ENCODE measurements around the gene FAM229A.
A peak's percentile ranks its signal among the peaks of the same experiment; 100 is the strongest.

FAM229A gene

GRCh38 chr1:32392325-32392724, 30.0 kb upstream of the FAM229A start:
- Mint-ChIP-seq H3K36me3 (ENCODE audit: low read depth) (peaks cover 9% of the 10 kb centered on the region), H3K9me3 (no peaks in the 10 kb centered on the region), H3K4me3 (peak overlapping the region; percentile 41), H3K27me3 (ENCODE audit: low read depth) (peaks cover 3% of the 10 kb centered on the region), H3K4me1 (ENCODE audit: low read depth) (peaks cover 23% of the 10 kb centered on the region), H3K27ac (peak overlapping the region; percentile 47)

GRCh38 chr1:32390904-32391870, 28.9 kb upstream of the FAM229A start:
- Mint-ChIP-seq H3K4me1 (ENCODE audit: low read depth) (peaks cover 27% of the 10 kb centered on the region), H3K27me3 (ENCODE audit: low read depth) (no peaks in the 10 kb centered on the region), H3K36me3 (ENCODE audit: low read depth) (peaks cover 11% of the 10 kb centered on the region), H3K9me3 (no peaks in the 10 kb centered on the region), H3K4me3 (no peak overlapping the region), H3K27ac (no peak overlapping the region)

GRCh38 chr1:32388641-32389040, 26.4 kb upstream of the FAM229A start:
- Mint-ChIP-seq H3K4me1 (ENCODE audit: low read depth) (peaks cover 16% of the 10 kb centered on the region), H3K9me3 (no peaks in the 10 kb centered on the region), H3K27me3 (ENCODE audit: low read depth) (no peaks in the 10 kb centered on the region), H3K4me3 (no peak overlapping the region), H3K27ac (no peak overlapping the region), H3K36me3 (ENCODE audit: low read depth) (peaks cover 14% of the 10 kb centered on the region)

- no peak overlapping the region for H3K27ac Mint-ChIP-seq
- no peaks in the 10 kb centered on the region for H3K27me3 Mint-ChIP-seq (ENCODE audit: low read depth)
- H3K4me1 Mint-ChIP-seq (ENCODE audit: low read depth): peaks cover 8% of the 10 kb centered on the region
- H3K4me3 Mint-ChIP-seq: no peak overlapping the region
- peaks cover 13% of the 10 kb centered on the region for H3K36me3 Mint-ChIP-seq (ENCODE audit: low read depth)
- H3K9me3 Mint-ChIP-seq: no peaks in the 10 kb centered on the region
Observed at GRCh38 chr1:32386676-32387392, 24.5 kb upstream of the FAM229A start.

- Mint-ChIP-seq H3K4me3 (no peak overlapping the region), H3K4me1 (ENCODE audit: low read depth) (no peaks in the 10 kb centered on the region), H3K36me3 (ENCODE audit: low read depth) (peaks cover 31% of the 10 kb centered on the region), H3K27ac (no peak overlapping the region), H3K9me3 (no peaks in the 10 kb centered on the region), H3K27me3 (ENCODE audit: low read depth) (no peaks in the 10 kb centered on the region)
Observed at GRCh38 chr1:32380057-32380456, 17.8 kb upstream of the FAM229A start.

GRCh38 chr1:32377541-32378220, 15.4 kb upstream of the FAM229A start:
- no peak overlapping the region for H3K27ac Mint-ChIP-seq
- H3K9me3 Mint-ChIP-seq: no peaks in the 10 kb centered on the region
- peaks cover 4% of the 10 kb centered on the region for H3K4me1 Mint-ChIP-seq (ENCODE audit: low read depth)
- peaks cover 29% of the 10 kb centered on the region for H3K36me3 Mint-ChIP-seq (ENCODE audit: low read depth)
- no peaks in the 10 kb centered on the region for H3K27me3 Mint-ChIP-seq (ENCODE audit: low read depth)
- no peak overlapping the region for H3K4me3 Mint-ChIP-seq

GRCh38 chr1:32376199-32376598, 13.9 kb upstream of the FAM229A start:
- H3K4me3 Mint-ChIP-seq: no peak overlapping the region
- peaks cover 16% of the 10 kb centered on the region for H3K4me1 Mint-ChIP-seq (ENCODE audit: low read depth)
- H3K27me3 Mint-ChIP-seq (ENCODE audit: low read depth): no peaks in the 10 kb centered on the region
- no peaks in the 10 kb centered on the region for H3K9me3 Mint-ChIP-seq
- peaks cover 37% of the 10 kb centered on the region for H3K36me3 Mint-ChIP-seq (ENCODE audit: low read depth)
- H3K27ac Mint-ChIP-seq: no peak overlapping the region

GRCh38 chr1:32373996-32374592, 11.8 kb upstream of the FAM229A start:
- H3K9me3 Mint-ChIP-seq: no peaks in the 10 kb centered on the region
- H3K4me1 Mint-ChIP-seq (ENCODE audit: low read depth): peaks cover 16% of the 10 kb centered on the region
- no peak overlapping the region for H3K27ac Mint-ChIP-seq
- no peak overlapping the region for H3K4me3 Mint-ChIP-seq
- H3K27me3 Mint-ChIP-seq (ENCODE audit: low read depth): no peaks in the 10 kb centered on the region
- H3K36me3 Mint-ChIP-seq (ENCODE audit: low read depth): peaks cover 26% of the 10 kb centered on the region

GRCh38 chr1:32372149-32372756, 10.0 kb upstream of the FAM229A start:
- no peak overlapping the region for H3K27ac Mint-ChIP-seq

GRCh38 chr1:32367912-32368635, 5.8 kb upstream of the FAM229A start:
- peaks cover 16% of the 10 kb centered on the region for H3K4me1 Mint-ChIP-seq (ENCODE audit: low read depth)
- no peak overlapping the region for H3K27ac Mint-ChIP-seq
- H3K36me3 Mint-ChIP-seq (ENCODE audit: low read depth): peaks cover 24% of the 10 kb centered on the region
- H3K4me3 Mint-ChIP-seq: no peak overlapping the region
- H3K9me3 Mint-ChIP-seq: no peaks in the 10 kb centered on the region
- no peaks in the 10 kb centered on the region for H3K27me3 Mint-ChIP-seq (ENCODE audit: low read depth)

More at GRCh38 chr1:32372149-32372756, 10.0 kb upstream of the FAM229A start:
- Mint-ChIP-seq H3K4me3 (no peak overlapping the region), H3K36me3 (ENCODE audit: low read depth) (peaks cover 17% of the 10 kb centered on the region), H3K4me1 (ENCODE audit: low read depth) (peaks cover 16% of the 10 kb centered on the region), H3K9me3 (no peaks in the 10 kb centered on the region), H3K27me3 (ENCODE audit: low read depth) (no peaks in the 10 kb centered on the region)

GRCh38 chr1:32365445-32365844, 3.2 kb upstream of the FAM229A start:
- Mint-ChIP-seq H3K27ac (no peak overlapping the region), H3K4me3 (no peak overlapping the region), H3K9me3 (no peaks in the 10 kb centered on the region), H3K36me3 (ENCODE audit: low read depth) (peaks cover 27% of the 10 kb centered on the region), H3K27me3 (ENCODE audit: low read depth) (peaks cover 7% of the 10 kb centered on the region), H3K4me1 (ENCODE audit: low read depth) (peaks cover 6% of the 10 kb centered on the region)

- peaks cover 28% of the 10 kb centered on the region for H3K36me3 Mint-ChIP-seq (ENCODE audit: low read depth)
- H3K4me1 Mint-ChIP-seq (ENCODE audit: low read depth): peaks cover 10% of the 10 kb centered on the region
- H3K27ac Mint-ChIP-seq: no peak overlapping the region
- H3K27me3 Mint-ChIP-seq (ENCODE audit: low read depth): peaks cover 7% of the 10 kb centered on the region
- no peaks in the 10 kb centered on the region for H3K9me3 Mint-ChIP-seq
- H3K4me3 Mint-ChIP-seq: no peak overlapping the region
Observed at GRCh38 chr1:32364836-32365235, 2.6 kb upstream of the FAM229A start.

GRCh38 chr1:32363713-32364112, 1.4 kb upstream of the FAM229A start:
- Mint-ChIP-seq H3K4me3 (no peak overlapping the region), H3K27me3 (ENCODE audit: low read depth) (peaks cover 7% of the 10 kb centered on the region), H3K4me1 (ENCODE audit: low read depth) (peaks cover 15% of the 10 kb centered on the region), H3K9me3 (no peaks in the 10 kb centered on the region), H3K27ac (no peak overlapping the region), H3K36me3 (ENCODE audit: low read depth) (peaks cover 26% of the 10 kb centered on the region)

All from T-helper 1 cell treated with Interleukin-12 subunit alpha and Interleukin-12 subunit beta and Interleukin-4 antibody, amounts not matched to agents 30 μg/mL and 1 μg/mL, for 36 hours (primary cell).